HG02938 (cell line): ENCODE data around the gene CADM4.
"Not testable (repeated sequence)": the region's sequence is repeated elsewhere in the genome, so short reads cannot be mapped to it uniquely, and the experiment has no call there.

ENCODE experiments used
- ATAC-seq: cut with Tn5 transposase; IDR thresholded peaks from one replicate; pipeline ENCODE4 v1.9.1; 2021; ENCODE audit warnings: mild to moderate bottlenecking, moderate library complexity; ENCODE audit not compliant: unreplicated experiment

Gene CADM4

GRCh38 chr19:43589678-43590077 lies 50.0 kb downstream of the CADM4 start:
- ATAC-seq = no peak

- no peak for ATAC-seq
Measured at GRCh38 chr19:43589277-43589676, 50.4 kb downstream of the CADM4 start.

- ATAC-seq = not testable (repeated sequence)
Measured at GRCh38 chr19:43587029-43587428, 52.6 kb downstream of the CADM4 start.

GRCh38 chr19:43586346-43586745 lies 53.3 kb downstream of the CADM4 start:
- no peak for ATAC-seq

- ATAC-seq = no peak
Measured at GRCh38 chr19:43584484-43584883, 55.2 kb downstream of the CADM4 start.

GRCh38 chr19:43582495-43582894 lies 57.2 kb downstream of the CADM4 start:
- no peak for ATAC-seq

- ATAC-seq = no peak
Measured at GRCh38 chr19:43581467-43581866, 58.2 kb downstream of the CADM4 start.

- ATAC-seq = no peak
Measured at GRCh38 chr19:43578787-43579186, 60.9 kb downstream of the CADM4 start.

GRCh38 chr19:43575955-43576878 lies 63.4 kb downstream of the CADM4 start:
- ATAC-seq = peak; percentile 6

GRCh38 chr19:43575156-43575950 lies 64.3 kb downstream of the CADM4 start, which contains the start of the genes PINLYP and XRCC1:
PINLYP (plus strand) TSS chr19:43575801; CDS start chr19:43577192, 1,391 bp downstream.
XRCC1 (minus strand) TSS chr19:43575527; CDS start chr19:43575458, 69 bp downstream.
- peak; percentile 98 for ATAC-seq

GRCh38 chr19:43574424-43575155 lies 65.1 kb downstream of the CADM4 start:
- ATAC-seq = no peak
